NOMO-1 treated with dmso at 0.1 percent for 144 hours (cell line): ENCODE results near the gene METRN.
"Not testable (repeated sequence)": the region's sequence is repeated elsewhere in the genome, so short reads cannot be mapped to it uniquely, and the experiment has no call there.

ENCODE experiments used
- DNase-seq: peaks from one replicate; lab custom pipeline; 2025; ENCODE audit not compliant: unreplicated experiment; lab: John Stamatoyannopoulos, UW

Gene METRN

GRCh38 chr16:734208-734980 is 19.5 kb downstream of the METRN start:
- no peak for DNase-seq

- DNase-seq, result no peak
Observed at GRCh38 chr16:734981-735881, 20.3 kb downstream of the METRN start.

GRCh38 chr16:735982-736453 is 21.1 kb downstream of the METRN start:
- DNase-seq, result no peak

GRCh38 chr16:736936-737481 is 22.1 kb downstream of the METRN start:
- DNase-seq, result no peak

- DNase-seq, result no peak
Observed at GRCh38 chr16:739560-740458, 24.9 kb downstream of the METRN start.

GRCh38 chr16:740459-740763 is 25.5 kb downstream of the METRN start:
- no peak for DNase-seq

- DNase-seq, result peak; percentile 52
Observed at GRCh38 chr16:740764-741505, 26.0 kb downstream of the METRN start, which contains the start of gene CIAO3. Gene CIAO3, minus strand, starts transcription at chr16:740997. Its CDS starts 12 bp downstream, at chr16:740985.

- DNase-seq, result no peak
Observed at GRCh38 chr16:741986-742629, 27.2 kb downstream of the METRN start.

- not testable (repeated sequence) for DNase-seq
Observed at GRCh38 chr16:742894-743293, 28.0 kb downstream of the METRN start.

- no peak for DNase-seq
Observed at GRCh38 chr16:743794-744500, 29.0 kb downstream of the METRN start.

- no peak for DNase-seq
Observed at GRCh38 chr16:745739-746138, 30.8 kb downstream of the METRN start.

GRCh38 chr16:746637-747036 is 31.7 kb downstream of the METRN start:
- no peak for DNase-seq

- DNase-seq, result no peak
Observed at GRCh38 chr16:747978-748746, 33.2 kb downstream of the METRN start.

- DNase-seq, result no peak
Observed at GRCh38 chr16:749010-749409, 34.1 kb downstream of the METRN start.

- no peak for DNase-seq
Observed at GRCh38 chr16:750485-750884, 35.6 kb downstream of the METRN start.

- no peak for DNase-seq
Observed at GRCh38 chr16:751152-752006, 36.5 kb downstream of the METRN start.

- DNase-seq, result no peak
Observed at GRCh38 chr16:752007-752312, 37.0 kb downstream of the METRN start.
